Right renal cortex interstitium (tissue), 3 donors: Measurements from ENCODE around the gene ST13. TPM values are rescaled to one million over a fixed set of nuclear protein-coding genes. Genes with fewer than 3 reads are reported as not detected.
"Not testable (repeated sequence)": the region's sequence is repeated elsewhere in the genome, so short reads cannot be mapped to it uniquely, and the experiment has no call there.

Source experiments
- DNase-seq, 3 donors: peaks; one replicate each; pipeline ENCODE4 v3.0.0-alpha.2; 2013; ENCODE audit warnings: low read depth in 3 of 3, low spot score in 2 of 3
- polyA plus RNA-seq, 3 donors: library from polyadenylated mRNA; unstranded; fragments of 120-200 nt; gene quantifications; one replicate each; pipeline ENCODE4 v1.2.1, GENCODE V29; 2013; ENCODE audit not compliant: insufficient read length in 3 of 3

The ST13 gene
- polyA plus RNA-seq, 3 donors: 702 to 764 (median 731) TPM

GRCh38 chr22:40844951-40845350, 11.5 kb downstream of the ST13 start:
- DNase-seq: no peak

GRCh38 chr22:40838486-40838885, 18.0 kb downstream of the ST13 start:
- no peak for DNase-seq

- DNase-seq: no peak
Observed at GRCh38 chr22:40834619-40835018, 21.8 kb downstream of the ST13 start.

GRCh38 chr22:40829131-40829530, 27.3 kb downstream of the ST13 start:
- no peak for DNase-seq

- DNase-seq: no peak
Observed at GRCh38 chr22:40826984-40827741, 29.3 kb downstream of the ST13 start.

GRCh38 chr22:40826292-40826691, 30.1 kb downstream of the ST13 start:
- not testable (repeated sequence) for DNase-seq

GRCh38 chr22:40823426-40823825, 33.0 kb downstream of the ST13 start:
- no peak for DNase-seq

GRCh38 chr22:40819599-40820140, 36.8 kb downstream of the ST13 start:
- DNase-seq: peak in 2 of 3 donors; percentile 19 to 36

- DNase-seq: peak; percentile 33 to 77 (median 69)
Observed at GRCh38 chr22:40818747-40819598, 37.5 kb downstream of the ST13 start, which contains the start of gene SLC25A17. SLC25A17 (minus strand) TSS chr22:40819346; CDS start chr22:40819248, 98 bp downstream.

GRCh38 chr22:40818192-40818746, 38.2 kb downstream of the ST13 start:
- no peak for DNase-seq

- no peak for DNase-seq
Observed at GRCh38 chr22:40817737-40818136, 38.7 kb downstream of the ST13 start.

GRCh38 chr22:40813912-40814315, 42.5 kb downstream of the ST13 start:
- no peak for DNase-seq

- no peak for DNase-seq
Observed at GRCh38 chr22:40808018-40808841, 48.2 kb downstream of the ST13 start.

GRCh38 chr22:40806711-40807110, 49.7 kb downstream of the ST13 start:
- DNase-seq: no peak

GRCh38 chr22:40805699-40806203, 50.7 kb downstream of the ST13 start:
- DNase-seq: no peak

GRCh38 chr22:40805239-40805638, 51.2 kb downstream of the ST13 start:
- no peak for DNase-seq

- DNase-seq: no peak
Observed at GRCh38 chr22:40803321-40803720, 53.1 kb downstream of the ST13 start.

GRCh38 chr22:40799008-40799407, 57.4 kb downstream of the ST13 start:
- no peak for DNase-seq

GRCh38 chr22:40797427-40797826, 59.0 kb downstream of the ST13 start:
- no peak for DNase-seq

GRCh38 chr22:40792451-40792850, 64.0 kb downstream of the ST13 start:
- no peak for DNase-seq
